ENCODE results near the gene WBP4. TPM values are rescaled to one million over a fixed set of nuclear protein-coding genes. Genes with fewer than 3 reads are reported as not detected.
"Not testable (repeated sequence)": the region's sequence is repeated elsewhere in the genome, so short reads cannot be mapped to it uniquely, and the experiment has no call there.

Gene WBP4
- total and polyA plus RNA-seq, 9 of the 15 experiments (the other 6 are each of a cell fraction or from before 2014, with no cell fraction given) = 5.5 to 12.2 (median 7.9) TPM

GRCh38 chr13:41079725-41080124 is 18.4 kb downstream of the WBP4 start (continued):
- no peak for TF ChIP-seq ZNF324 (CRISPR knock-in tag; IDR thresholded peaks at IDR 0.05)

- BruUV-seq (replicated peaks) = no TSS peak
- Histone ChIP-seq H3K36me3 (ENCODE audit: control insufficient read depth, insufficient read depth, low read length) (peaks cover 11% of the 10 kb centered on the region; the same call in 2 of the 3 replicates), H3K9ac (ENCODE audit: insufficient read depth in 1 of 2, low read depth in 2 of 2, low read length in 2 of 2) (no peak overlapping the region), H2AFZ (ENCODE audit: low read depth, low read length) (no peak overlapping the region), H3K27me3 (ENCODE audit: control insufficient read depth in 2 of 2, insufficient read depth in 2 of 2, low read length in 2 of 2) (no peaks in the 10 kb centered on the region), H3K9me1 (ENCODE audit: control insufficient read depth, insufficient read depth, low read length) (no peaks in the 10 kb centered on the region), H3K9me3 (replicated peaks; ENCODE audit: control insufficient read depth, insufficient read depth, low read depth, low read length) (no peaks in the 10 kb centered on the region), H3K27ac (ENCODE audit: extremely low read depth, low read depth, low read length) (no peak overlapping the region), H3K79me2 (ENCODE audit: control insufficient read depth, insufficient read depth, low read length) (no peaks in the 10 kb centered on the region), H3K4me3 (no peak overlapping the region), H3K4me2 (ENCODE audit: insufficient read depth, low read length) (no peak overlapping the region), H3K4me1 (replicated peaks in 1 of 2; ENCODE audit: control insufficient read depth in 2 of 2, insufficient read depth in 2 of 2, low read length in 2 of 2) (no peaks in the 10 kb centered on the region), H4K20me1 (replicated peaks; ENCODE audit: control insufficient read depth, insufficient read depth, low read length) (no peaks in the 10 kb centered on the region)
- DNase-seq (ENCODE audit: extremely low read depth in 1 of 4, low spot score in 3 of 4) (no peak), FAIRE-seq (no peak), ATAC-seq (peak; percentile 63)
- in situ Hi-C loops (cut with MboI) = no loop called here
- TF ChIP-seq TFAM (CRISPR knock-in tag; conservative IDR thresholded peaks at IDR 0.05) (no peak), SAP30 (IDR thresholded peaks at IDR 0.05; ENCODE audit: borderline replicate concordance, insufficient read depth, low read depth, low read length, poor library complexity, severe bottlenecking) (no peak)
- CTCF ChIA-PET (ENCODE audit: low intra/inter-chr PET ratio) = no interaction called here
- POLR2A ChIA-PET = no interaction called here
- intact Hi-C loops (cut with micrococcal nuclease) = no loop called here
- 18% methylated on average over 1 of the region's 2 CpGs for WGBS (ENCODE audit: insufficient coverage, low coverage, missing lambda C conversion rate)
These were observed 24.8 kb downstream of the WBP4 start for GRCh38 chr13:41085961-41086585.

- H3K4me1 ChIP-seq (replicated peaks in 1 of 2; ENCODE audit: control insufficient read depth in 2 of 2, insufficient read depth in 2 of 2, low read length in 2 of 2); H3K27me3 ChIP-seq (ENCODE audit: control insufficient read depth in 2 of 2, insufficient read depth in 2 of 2, low read length in 2 of 2); H3K36me3 ChIP-seq (ENCODE audit: control insufficient read depth, insufficient read depth, low read length); H3K4me3 ChIP-seq; H3K9me3 ChIP-seq (replicated peaks; ENCODE audit: control insufficient read depth, insufficient read depth, low read depth, low read length); DNase-seq (ENCODE audit: extremely low read depth in 1 of 4, low spot score in 3 of 4); H3K9ac ChIP-seq (ENCODE audit: insufficient read depth in 1 of 2, low read depth in 2 of 2, low read length in 2 of 2); H3K79me2 ChIP-seq (ENCODE audit: control insufficient read depth, insufficient read depth, low read length); POLR2A ChIA-PET; intact Hi-C loops (cut with micrococcal nuclease); H2AFZ ChIP-seq (ENCODE audit: low read depth, low read length); in situ Hi-C loops (cut with MboI); FAIRE-seq; BruUV-seq (replicated peaks); H3K27ac ChIP-seq (ENCODE audit: extremely low read depth, low read depth, low read length); ATAC-seq; H3K4me2 ChIP-seq (ENCODE audit: insufficient read depth, low read length); CTCF ChIA-PET (ENCODE audit: low intra/inter-chr PET ratio); H3K9me1 ChIP-seq (ENCODE audit: control insufficient read depth, insufficient read depth, low read length); H4K20me1 ChIP-seq (replicated peaks; ENCODE audit: control insufficient read depth, insufficient read depth, low read length): not testable (repeated sequence)
- peak; percentile 54 for TF ChIP-seq ZNF146 (CRISPR knock-in tag; IDR thresholded peaks at IDR 0.05; ENCODE audit: unreplicated experiment)
- WGBS (ENCODE audit: insufficient coverage, low coverage, missing lambda C conversion rate) = 71% methylated on average over 2 of the region's 2 CpGs
These were observed 34.4 kb downstream of the WBP4 start for GRCh38 chr13:41095681-41096080.

Measured in K562 (cell line).